Loucy (cell line): Measurements from ENCODE around the gene VAV1.

Experiments used
- EZH2phosphoT487 ChIP-seq: fragments of 200-600 bp; IDR thresholded peaks from 2 replicates; pipeline ENCODE4 v1.6.1; 2018; ENCODE audit warnings: antibody characterized with exemption, mild to moderate bottlenecking, moderate library complexity, borderline replicate concordance
- TF ChIP-seq, protein P1 (sequence below): fragments of 200-600 bp; sonication (generic); conservative IDR thresholded peaks from 2 replicates; pipeline ENCODE4 v1.5.1; 2014; ENCODE audit warnings: mild to moderate bottlenecking, antibody characterized with exemption, low read length

DNA sequence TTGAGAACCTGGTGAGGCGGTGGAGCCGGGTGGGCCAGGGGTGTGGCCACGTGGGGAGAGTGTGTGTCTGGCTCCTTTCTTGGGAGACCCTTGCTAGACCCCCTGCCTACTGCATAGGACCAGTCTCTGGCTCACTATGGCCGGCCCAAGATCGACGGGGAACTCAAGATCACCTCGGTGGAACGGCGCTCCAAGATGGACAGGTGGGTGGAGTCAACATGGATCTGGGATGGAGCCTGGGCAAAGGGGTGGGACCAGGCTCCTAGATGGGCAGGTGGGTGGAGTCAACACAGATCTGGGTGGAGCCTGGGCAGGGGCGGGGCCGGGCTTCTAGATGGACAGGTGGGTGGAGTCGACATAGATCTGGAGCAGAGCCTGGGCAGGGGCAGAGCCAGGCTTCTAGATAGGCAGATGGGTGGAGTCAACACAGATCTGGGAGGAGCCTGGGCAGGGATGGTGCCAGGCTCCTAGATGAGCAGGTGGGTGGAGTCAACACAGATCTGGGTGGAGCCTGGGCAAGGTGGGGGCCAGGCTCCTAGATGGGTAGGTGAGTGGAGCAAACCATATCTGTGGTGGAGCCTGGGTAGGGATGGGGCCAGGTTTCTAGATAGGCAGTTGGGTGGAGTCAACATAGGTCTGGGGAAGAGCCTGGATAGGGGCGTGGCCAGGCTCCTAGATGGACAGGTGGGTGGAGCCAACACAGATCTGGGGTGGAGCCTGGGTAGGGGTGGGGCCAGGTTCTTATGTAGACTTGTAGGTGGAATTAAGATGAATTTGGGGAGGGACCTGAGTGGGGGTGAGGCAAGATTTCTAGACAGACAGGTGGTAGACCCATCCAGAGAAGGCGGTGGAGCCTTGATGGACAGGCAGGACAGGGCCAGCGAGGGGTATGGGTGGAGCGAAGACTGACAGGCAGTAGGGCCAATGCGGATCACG is 56.5 kb downstream of the VAV1 start:
- TF ChIP-seq, protein P1, sequence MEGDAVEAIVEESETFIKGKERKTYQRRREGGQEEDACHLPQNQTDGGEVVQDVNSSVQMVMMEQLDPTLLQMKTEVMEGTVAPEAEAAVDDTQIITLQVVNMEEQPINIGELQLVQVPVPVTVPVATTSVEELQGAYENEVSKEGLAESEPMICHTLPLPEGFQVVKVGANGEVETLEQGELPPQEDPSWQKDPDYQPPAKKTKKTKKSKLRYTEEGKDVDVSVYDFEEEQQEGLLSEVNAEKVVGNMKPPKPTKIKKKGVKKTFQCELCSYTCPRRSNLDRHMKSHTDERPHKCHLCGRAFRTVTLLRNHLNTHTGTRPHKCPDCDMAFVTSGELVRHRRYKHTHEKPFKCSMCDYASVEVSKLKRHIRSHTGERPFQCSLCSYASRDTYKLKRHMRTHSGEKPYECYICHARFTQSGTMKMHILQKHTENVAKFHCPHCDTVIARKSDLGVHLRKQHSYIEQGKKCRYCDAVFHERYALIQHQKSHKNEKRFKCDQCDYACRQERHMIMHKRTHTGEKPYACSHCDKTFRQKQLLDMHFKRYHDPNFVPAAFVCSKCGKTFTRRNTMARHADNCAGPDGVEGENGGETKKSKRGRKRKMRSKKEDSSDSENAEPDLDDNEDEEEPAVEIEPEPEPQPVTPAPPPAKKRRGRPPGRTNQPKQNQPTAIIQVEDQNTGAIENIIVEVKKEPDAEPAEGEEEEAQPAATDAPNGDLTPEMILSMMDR, result no peak
- no peak for TF ChIP-seq EZH2phosphoT487
